DND-41 (cell line): ENCODE results near the gene EXOC4.
"Not testable (repeated sequence)": the region's sequence is repeated elsewhere in the genome, so short reads cannot be mapped to it uniquely, and the experiment has no call there.

Experiments
- ATAC-seq: fragments of 200-7000 bp; cut with Tn5 transposase; 3 replicates; pipeline ENCODE4 v1.9.1; 2021; ENCODE audit warnings: low read depth; ENCODE audit not compliant: insufficient read depth
- DNase-seq: peaks from one replicate; pipeline ENCODE4 v3.0.0-alpha.2; 2020
- H2AFZ ChIP-seq: 2 replicates; pipeline ENCODE4 v1.6.0; 2012; ENCODE audit warnings: low read depth, low read length
- H3K27ac ChIP-seq: 2 replicates; pipeline ENCODE4 v1.5.1; 2012; ENCODE audit warnings: low read length, inconsistent platforms
- H3K27me3 ChIP-seq: fragments of 200-600 bp; sonication (generic); 2 replicates; pipeline ENCODE4 v1.6.0; 2012; ENCODE audit warnings: low read length, mild to moderate bottlenecking, inconsistent platforms; ENCODE audit not compliant: insufficient read depth, poor library complexity
- H3K36me3 ChIP-seq: 2 replicates; pipeline ENCODE4 v1.5.1; 2012; ENCODE audit warnings: low read length, inconsistent platforms; ENCODE audit not compliant: insufficient read depth
- H3K4me1 ChIP-seq: 2 replicates; pipeline ENCODE4 v1.5.1; 2012; ENCODE audit warnings: mild to moderate bottlenecking, low read length; ENCODE audit not compliant: insufficient read depth
- H3K4me2 ChIP-seq: 2 replicates; pipeline ENCODE4 v1.6.0; 2012; ENCODE audit warnings: mild to moderate bottlenecking, moderate library complexity, low read length, inconsistent platforms; ENCODE audit not compliant: insufficient read depth
- H3K4me3 ChIP-seq, 2 experiments: fragments of 200-600 bp in 1 of 2; shearing (Covaris generic) in 1 of 2; 2 replicates each; pipeline ENCODE4 v1.5.1; 2012 to 2016; ENCODE audit warnings: inconsistent platforms in 2 of 2, low read length in 2 of 2, mild to moderate bottlenecking in 2 of 2, low read depth in 1 of 2, moderate library complexity in 1 of 2
- H3K79me2 ChIP-seq: 2 replicates; pipeline ENCODE4 v1.6.0; 2012; ENCODE audit warnings: low read length, inconsistent platforms; ENCODE audit not compliant: insufficient read depth
- H3K9ac ChIP-seq: 2 replicates; pipeline ENCODE4 v1.6.0; 2012; ENCODE audit warnings: low read depth, mild to moderate bottlenecking, inconsistent platforms, low read length, moderate library complexity
- H3K9me3 ChIP-seq: 2 replicates; pipeline ENCODE4 v1.5.1; 2012; ENCODE audit warnings: low read length, moderate library complexity, mild to moderate bottlenecking, inconsistent platforms; ENCODE audit not compliant: insufficient read depth, severe bottlenecking
- H4K20me1 ChIP-seq: 2 replicates; pipeline ENCODE4 v1.6.0; 2012; ENCODE audit warnings: low read length; ENCODE audit not compliant: insufficient read depth
- EZH2 ChIP-seq: IDR thresholded peaks from 3 replicates; pipeline ENCODE4 v1.6.1; 2012; ENCODE audit warnings: borderline replicate concordance, low read depth, mild to moderate bottlenecking, moderate library complexity, low read length, inconsistent platforms; ENCODE audit not compliant: severe bottlenecking
- TF ChIP-seq, protein P1 (sequence below): IDR thresholded peaks from 2 replicates; pipeline ENCODE4 v1.5.1; 2012; ENCODE audit warnings: borderline replicate concordance, low read length, moderate library complexity, mild to moderate bottlenecking; ENCODE audit not compliant: poor library complexity, severe bottlenecking; ENCODE audit errors: extremely low read depth

The EXOC4 gene

DNA sequence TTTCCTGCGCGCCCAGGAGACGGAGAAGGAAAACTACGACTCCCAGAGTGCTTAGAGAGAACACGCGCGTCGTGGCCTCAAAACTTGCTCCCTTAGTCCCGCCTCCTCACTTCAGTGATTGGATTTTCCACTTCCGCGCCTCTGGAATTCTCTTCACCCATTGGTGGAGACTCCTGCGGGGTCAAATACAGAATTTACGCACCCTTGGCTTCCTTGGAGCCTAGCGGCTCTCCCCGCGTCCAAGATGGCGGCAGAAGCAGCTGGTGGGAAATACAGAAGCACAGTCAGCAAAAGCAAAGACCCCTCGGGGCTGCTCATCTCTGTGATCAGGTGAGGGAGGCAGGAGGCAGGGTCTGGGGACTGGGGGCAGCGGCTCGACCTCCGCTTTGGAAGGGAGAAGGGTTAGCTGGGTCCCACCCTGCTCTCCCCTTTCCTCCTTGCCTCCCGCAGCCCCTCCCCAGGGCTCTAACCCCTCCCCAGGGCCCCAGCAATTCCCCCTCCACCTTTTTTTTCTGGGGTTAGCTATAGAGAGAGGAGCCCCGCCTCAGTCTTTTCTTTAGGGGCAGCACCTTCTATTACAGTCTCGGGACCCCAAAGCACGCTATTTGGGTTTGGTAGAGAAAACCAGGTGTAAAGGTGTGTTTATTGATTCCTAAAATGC lies at the start of gene EXOC4:
TSS of gene EXOC4 (plus strand) at position 221 of the 661 bp plus-strand sequence.
- H4K20me1 ChIP-seq = no peaks in the 10 kb centered on the region
- H3K27me3 ChIP-seq = no peaks in the 10 kb centered on the region
- H3K27ac ChIP-seq = peak within 1 kb of the TSS; percentile 91
- peak within 1 kb of the TSS; percentile 85 for H3K4me2 ChIP-seq
- peak; percentile 97 for DNase-seq
- H3K9me3 ChIP-seq = peaks cover 2% of the 10 kb centered on the region
- peak within 1 kb of the TSS; percentile 77 for H3K9ac ChIP-seq
- TF ChIP-seq EZH2 = no peak
- TF ChIP-seq, protein P1, sequence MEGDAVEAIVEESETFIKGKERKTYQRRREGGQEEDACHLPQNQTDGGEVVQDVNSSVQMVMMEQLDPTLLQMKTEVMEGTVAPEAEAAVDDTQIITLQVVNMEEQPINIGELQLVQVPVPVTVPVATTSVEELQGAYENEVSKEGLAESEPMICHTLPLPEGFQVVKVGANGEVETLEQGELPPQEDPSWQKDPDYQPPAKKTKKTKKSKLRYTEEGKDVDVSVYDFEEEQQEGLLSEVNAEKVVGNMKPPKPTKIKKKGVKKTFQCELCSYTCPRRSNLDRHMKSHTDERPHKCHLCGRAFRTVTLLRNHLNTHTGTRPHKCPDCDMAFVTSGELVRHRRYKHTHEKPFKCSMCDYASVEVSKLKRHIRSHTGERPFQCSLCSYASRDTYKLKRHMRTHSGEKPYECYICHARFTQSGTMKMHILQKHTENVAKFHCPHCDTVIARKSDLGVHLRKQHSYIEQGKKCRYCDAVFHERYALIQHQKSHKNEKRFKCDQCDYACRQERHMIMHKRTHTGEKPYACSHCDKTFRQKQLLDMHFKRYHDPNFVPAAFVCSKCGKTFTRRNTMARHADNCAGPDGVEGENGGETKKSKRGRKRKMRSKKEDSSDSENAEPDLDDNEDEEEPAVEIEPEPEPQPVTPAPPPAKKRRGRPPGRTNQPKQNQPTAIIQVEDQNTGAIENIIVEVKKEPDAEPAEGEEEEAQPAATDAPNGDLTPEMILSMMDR = no peak
- peak; percentile 99 for ATAC-seq
- H3K36me3 ChIP-seq = no peaks in the 10 kb centered on the region
- H3K79me2 ChIP-seq = peaks cover 48% of the 10 kb centered on the region
- peaks cover 38% of the 10 kb centered on the region for H3K4me1 ChIP-seq
- peak within 1 kb of the TSS; percentile 84 for H2AFZ ChIP-seq
- H3K4me3 ChIP-seq = peak within 1 kb of the TSS; percentile 87 to 96

DNA sequence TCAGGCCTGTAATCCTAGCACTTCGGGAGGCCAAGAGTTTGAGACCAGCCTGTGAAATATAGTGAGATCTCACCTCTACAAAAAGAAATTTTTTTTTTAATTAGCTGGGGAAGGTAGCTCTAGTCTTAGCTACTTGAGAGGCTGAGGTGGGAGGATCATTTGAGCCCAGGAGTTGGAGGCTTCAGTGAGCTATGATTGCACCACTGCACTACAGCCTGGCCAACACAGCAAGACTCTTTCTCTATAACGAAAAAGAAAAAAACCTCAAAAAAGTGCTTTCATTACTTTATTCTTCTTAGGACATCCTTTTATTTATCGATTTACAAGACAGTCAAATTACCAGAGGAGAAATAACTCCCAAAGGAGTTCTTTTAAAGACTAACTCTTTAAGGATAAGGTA lies 49.4 kb upstream of the EXOC4 start:
- no peaks in the 10 kb centered on the region for H4K20me1 ChIP-seq
- no peak overlapping the region for H3K4me3 ChIP-seq
- no peak overlapping the region for H3K9ac ChIP-seq
- H3K79me2 ChIP-seq = no peaks in the 10 kb centered on the region
- no peaks in the 10 kb centered on the region for H3K36me3 ChIP-seq
- H3K27me3 ChIP-seq = no peaks in the 10 kb centered on the region
- DNase-seq (no peak), ATAC-seq (no peak)
- H3K4me1 ChIP-seq = no peaks in the 10 kb centered on the region
- TF ChIP-seq EZH2 = no peak
- no peak overlapping the region for H2AFZ ChIP-seq
- no peak overlapping the region for H3K27ac ChIP-seq
- no peak overlapping the region for H3K4me2 ChIP-seq
- H3K9me3 ChIP-seq = no peaks in the 10 kb centered on the region

DNA sequence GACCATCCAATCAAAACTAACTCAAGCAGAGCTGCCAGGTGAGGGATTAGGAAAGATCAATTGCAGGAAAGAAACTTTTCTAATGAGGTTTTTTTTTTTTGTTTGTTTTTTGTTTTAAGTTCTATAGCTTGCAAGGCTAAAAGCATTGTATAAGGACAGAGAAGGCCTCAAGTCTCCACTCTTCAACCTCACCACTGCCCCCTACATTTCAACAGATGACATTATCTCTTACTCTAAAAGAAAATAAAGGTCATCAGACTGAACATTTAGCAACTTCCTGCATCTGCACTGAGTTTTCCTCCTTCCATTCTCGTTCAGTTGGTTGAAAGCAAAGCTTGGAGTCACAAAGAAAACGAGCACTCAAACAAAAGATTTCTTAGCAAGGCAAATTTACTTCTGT lies 45.2 kb upstream of the EXOC4 start:
- DNase-seq = no peak
- Histone ChIP-seq H2AFZ (no peak overlapping the region), H3K27ac (no peak overlapping the region), H4K20me1 (no peaks in the 10 kb centered on the region), H3K36me3 (no peaks in the 10 kb centered on the region), H3K4me2 (no peak overlapping the region), H3K9ac (no peak overlapping the region), H3K79me2 (no peaks in the 10 kb centered on the region), H3K27me3 (no peaks in the 10 kb centered on the region), H3K9me3 (no peaks in the 10 kb centered on the region), H3K4me3 (no peak overlapping the region), H3K4me1 (no peaks in the 10 kb centered on the region)
- TF ChIP-seq EZH2 = no peak
- TF ChIP-seq, protein P1 = peak; percentile 19
- no peak for ATAC-seq

DNA sequence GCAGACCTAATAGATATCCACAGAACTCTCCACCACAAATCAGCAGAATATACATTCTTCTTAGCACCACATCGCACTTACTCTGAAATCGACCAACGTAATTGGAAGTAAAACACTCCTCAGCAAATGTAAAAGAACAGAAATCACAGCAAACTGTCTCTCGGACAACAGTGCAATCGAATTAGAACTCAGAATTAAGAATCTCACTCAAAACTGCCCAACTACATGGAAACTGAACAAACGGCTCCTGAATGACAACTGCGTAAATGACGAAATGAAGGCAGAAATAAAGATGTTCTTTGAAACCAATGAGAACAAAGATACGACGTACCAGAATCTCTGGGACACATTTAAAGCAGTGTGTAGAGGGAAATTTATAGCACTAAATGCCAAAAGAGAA lies 42.1 kb upstream of the EXOC4 start:
- not testable (repeated sequence) for H3K9ac ChIP-seq, H3K9me3 ChIP-seq, H3K4me3 ChIP-seq, H3K4me1 ChIP-seq, H3K27me3 ChIP-seq, H3K79me2 ChIP-seq, H3K36me3 ChIP-seq, H3K27ac ChIP-seq, ATAC-seq, H4K20me1 ChIP-seq, H3K4me2 ChIP-seq, H2AFZ ChIP-seq, DNase-seq

DNA sequence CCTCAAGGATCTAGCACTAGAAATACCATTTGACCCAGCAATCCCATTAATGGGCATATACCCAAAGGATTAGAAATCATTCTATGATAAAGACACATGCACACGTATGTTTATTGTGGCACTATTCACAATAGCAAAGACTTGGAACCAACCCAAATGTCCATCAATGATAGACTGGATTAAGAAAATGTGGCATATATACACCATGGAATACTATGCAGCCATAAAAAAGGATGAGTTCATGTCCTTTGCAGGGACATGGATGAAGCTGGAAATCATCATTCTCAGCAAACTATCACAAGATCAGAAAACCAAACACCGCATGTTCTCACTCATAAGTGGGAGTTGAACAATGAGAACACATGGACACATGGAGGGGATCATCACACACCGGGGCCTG lies 39.1 kb upstream of the EXOC4 start:
- H3K9me3 ChIP-seq, ATAC-seq, H3K27me3 ChIP-seq, H3K27ac ChIP-seq, H2AFZ ChIP-seq, H3K4me3 ChIP-seq, H4K20me1 ChIP-seq, H3K79me2 ChIP-seq, H3K36me3 ChIP-seq, H3K9ac ChIP-seq, H3K4me1 ChIP-seq, DNase-seq, H3K4me2 ChIP-seq: not testable (repeated sequence)
